Choroid plexus epithelial cell (primary cell): Measurements from ENCODE around the gene NMUR2.

Source experiments
- DNase-seq: peaks from one replicate; pipeline ENCODE4 v3.0.0-alpha.2; 2010; ENCODE audit warnings: low read depth
- H3K4me3 ChIP-seq: 2 replicates; pipeline ENCODE4 v1.5.1; 2011; ENCODE audit warnings: low read depth, mild to moderate bottlenecking, control low read depth, low read length, moderate library complexity
- TF ChIP-seq, protein P1 (sequence below): conservative IDR thresholded peaks from 2 replicates; pipeline ENCODE4 v1.5.1; 2011; ENCODE audit warnings: low read depth, mild to moderate bottlenecking, control low read depth, inconsistent platforms, low read length, moderate library complexity

The NMUR2 gene, protein sequence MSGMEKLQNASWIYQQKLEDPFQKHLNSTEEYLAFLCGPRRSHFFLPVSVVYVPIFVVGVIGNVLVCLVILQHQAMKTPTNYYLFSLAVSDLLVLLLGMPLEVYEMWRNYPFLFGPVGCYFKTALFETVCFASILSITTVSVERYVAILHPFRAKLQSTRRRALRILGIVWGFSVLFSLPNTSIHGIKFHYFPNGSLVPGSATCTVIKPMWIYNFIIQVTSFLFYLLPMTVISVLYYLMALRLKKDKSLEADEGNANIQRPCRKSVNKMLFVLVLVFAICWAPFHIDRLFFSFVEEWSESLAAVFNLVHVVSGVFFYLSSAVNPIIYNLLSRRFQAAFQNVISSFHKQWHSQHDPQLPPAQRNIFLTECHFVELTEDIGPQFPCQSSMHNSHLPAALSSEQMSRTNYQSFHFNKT

GRCh38 chr5:152405145-152405544 is at the start of gene NMUR2:
Gene NMUR2 (minus strand): TSS chr5:152405279. CDS start chr5:152405113, 166 bp downstream.
- no peak within 1 kb of the TSS for H3K4me3 ChIP-seq
- TF ChIP-seq, protein P1, sequence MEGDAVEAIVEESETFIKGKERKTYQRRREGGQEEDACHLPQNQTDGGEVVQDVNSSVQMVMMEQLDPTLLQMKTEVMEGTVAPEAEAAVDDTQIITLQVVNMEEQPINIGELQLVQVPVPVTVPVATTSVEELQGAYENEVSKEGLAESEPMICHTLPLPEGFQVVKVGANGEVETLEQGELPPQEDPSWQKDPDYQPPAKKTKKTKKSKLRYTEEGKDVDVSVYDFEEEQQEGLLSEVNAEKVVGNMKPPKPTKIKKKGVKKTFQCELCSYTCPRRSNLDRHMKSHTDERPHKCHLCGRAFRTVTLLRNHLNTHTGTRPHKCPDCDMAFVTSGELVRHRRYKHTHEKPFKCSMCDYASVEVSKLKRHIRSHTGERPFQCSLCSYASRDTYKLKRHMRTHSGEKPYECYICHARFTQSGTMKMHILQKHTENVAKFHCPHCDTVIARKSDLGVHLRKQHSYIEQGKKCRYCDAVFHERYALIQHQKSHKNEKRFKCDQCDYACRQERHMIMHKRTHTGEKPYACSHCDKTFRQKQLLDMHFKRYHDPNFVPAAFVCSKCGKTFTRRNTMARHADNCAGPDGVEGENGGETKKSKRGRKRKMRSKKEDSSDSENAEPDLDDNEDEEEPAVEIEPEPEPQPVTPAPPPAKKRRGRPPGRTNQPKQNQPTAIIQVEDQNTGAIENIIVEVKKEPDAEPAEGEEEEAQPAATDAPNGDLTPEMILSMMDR = no peak
- DNase-seq = no peak

DNA sequence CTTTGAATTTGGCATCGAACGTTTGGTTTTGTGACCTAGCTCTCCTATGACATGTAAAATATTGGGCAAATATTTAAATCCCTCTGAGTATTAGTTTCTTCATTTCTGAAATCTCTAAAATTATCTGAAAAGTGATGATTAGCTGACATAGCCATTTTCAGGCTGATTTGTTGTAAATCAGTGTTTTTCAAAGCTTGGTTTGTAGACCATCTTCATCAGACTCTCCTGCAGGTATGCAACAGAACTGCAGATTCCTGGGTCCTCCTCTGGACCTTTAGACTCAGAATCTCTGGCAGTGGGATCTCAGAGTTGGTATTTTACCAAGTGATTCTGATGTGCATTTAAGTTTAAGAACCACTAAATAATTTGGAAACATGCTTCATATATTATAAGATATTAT is 38.9 kb upstream of the NMUR2 start:
- no peak for DNase-seq
- TF ChIP-seq, protein P1 = no peak

GRCh38 chr5:152439791-152440190 is 34.7 kb upstream of the NMUR2 start:
- no peak overlapping the region for H3K4me3 ChIP-seq
- no peak for DNase-seq
- TF ChIP-seq, protein P1 = no peak

More for the DNA sequence above, 38.9 kb upstream of the NMUR2 start:
- no peak overlapping the region for H3K4me3 ChIP-seq

DNA sequence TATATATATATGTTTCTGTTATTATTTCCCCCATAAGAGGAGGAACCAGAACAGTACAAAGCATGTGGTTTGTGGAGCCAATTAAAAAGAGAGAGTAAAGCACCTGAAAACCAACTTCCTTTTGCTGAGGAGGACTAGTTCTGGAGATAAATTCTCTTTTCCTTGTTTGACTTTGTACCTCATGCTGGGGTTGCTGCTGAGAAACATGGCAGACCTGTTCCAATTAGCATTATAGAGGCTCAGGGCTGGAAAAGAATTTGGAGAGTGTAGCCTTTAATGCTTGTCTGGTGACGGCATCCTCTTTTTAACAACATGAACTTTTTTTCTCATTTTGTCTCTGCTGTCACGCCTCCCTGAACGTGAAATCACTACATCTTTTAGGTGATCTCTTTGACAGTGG is 32.8 kb upstream of the NMUR2 start:
- TF ChIP-seq, protein P1 = no peak
- no peak overlapping the region for H3K4me3 ChIP-seq
- DNase-seq = no peak

DNA sequence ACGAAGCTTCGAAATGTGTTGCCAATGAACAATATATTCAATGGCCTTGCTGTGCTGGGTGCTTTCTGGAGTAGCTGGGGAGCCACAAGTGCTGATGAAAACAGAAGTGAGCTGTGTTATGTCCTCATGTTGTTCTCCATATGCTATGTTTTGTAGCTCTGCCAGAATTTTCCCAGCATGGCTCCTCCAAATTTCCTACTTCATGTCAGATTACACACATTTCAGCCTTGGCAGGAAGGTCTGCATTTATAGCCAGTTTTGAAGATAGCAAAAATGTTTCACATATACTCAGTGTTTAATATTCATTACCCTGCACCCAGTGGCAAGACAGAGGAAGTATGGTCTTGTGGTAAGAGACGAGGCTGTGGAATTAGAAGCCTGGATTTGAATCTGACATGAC is 22.6 kb upstream of the NMUR2 start:
- H3K4me3 ChIP-seq = no peak overlapping the region
- DNase-seq = no peak
- TF ChIP-seq, protein P1 = no peak

DNA sequence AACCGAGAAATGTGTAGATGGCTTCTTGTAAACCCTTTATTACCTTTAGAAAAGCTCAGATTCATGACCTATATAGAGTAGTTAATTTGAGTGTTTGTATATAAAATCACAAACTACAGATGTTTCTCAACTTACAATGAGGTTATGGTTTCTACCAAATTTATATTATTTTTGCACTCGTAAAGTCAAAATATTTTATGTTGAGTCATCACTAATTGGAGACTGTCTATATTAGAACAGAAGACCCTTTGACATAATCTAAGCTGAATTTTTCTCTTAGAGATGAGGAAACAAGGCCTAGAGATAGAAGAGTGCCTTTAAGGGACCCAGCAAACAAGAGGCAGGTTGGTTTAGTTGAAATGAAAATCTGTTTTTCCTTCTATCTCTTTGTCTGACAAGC is 20.0 kb upstream of the NMUR2 start:
- DNase-seq = no peak
- no peak overlapping the region for H3K4me3 ChIP-seq
- TF ChIP-seq, protein P1 = no peak

DNA sequence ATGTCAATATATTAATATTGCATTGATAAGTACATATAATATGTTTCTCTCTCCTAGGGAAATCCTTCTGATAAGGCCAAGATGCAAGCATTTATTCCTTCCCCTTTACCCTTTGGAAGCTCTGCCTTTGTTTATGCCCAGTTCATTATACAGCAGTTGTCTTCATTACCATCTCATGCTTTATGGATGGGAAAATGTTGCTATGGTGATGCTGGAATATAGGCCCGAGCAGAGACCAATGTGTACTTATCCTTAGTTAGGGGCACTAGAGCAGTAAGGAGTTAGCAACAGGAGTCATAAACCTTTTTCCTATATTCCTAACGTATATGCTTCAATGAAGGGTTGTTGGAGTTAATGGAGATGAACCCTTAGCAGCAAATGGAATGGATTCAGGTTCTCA is 19.4 kb upstream of the NMUR2 start:
- no peak overlapping the region for H3K4me3 ChIP-seq
- TF ChIP-seq, protein P1 = no peak
- no peak for DNase-seq
